Trophoblast cell (in vitro differentiated cells and primary cell): ENCODE data around the gene DPP6.

Experiments
- DNase-seq, 2 donors: peaks; one replicate each; pipeline ENCODE4 v3.0.0-alpha.2; 2016
- H2AFZ ChIP-seq: 2 replicates; pipeline ENCODE4 v1.6.1; 2013; ENCODE audit warnings: low read length, moderate library complexity, mild to moderate bottlenecking; ENCODE audit not compliant: insufficient read depth, poor library complexity
- H2AK5ac ChIP-seq: 2 replicates; pipeline ENCODE4 v1.6.1; 2013; ENCODE audit warnings: mild to moderate bottlenecking, low read length
- H2BK120ac ChIP-seq: 2 replicates; pipeline ENCODE4 v1.6.1; 2013; ENCODE audit warnings: low read length, mild to moderate bottlenecking, moderate library complexity; ENCODE audit not compliant: insufficient read depth, poor library complexity
- H2BK12ac ChIP-seq: 2 replicates; pipeline ENCODE4 v1.6.1; 2013; ENCODE audit warnings: mild to moderate bottlenecking, low read length, moderate library complexity
- H2BK5ac ChIP-seq: 2 replicates; pipeline ENCODE4 v1.6.1; 2013; ENCODE audit warnings: low read length, low read depth, moderate library complexity, mild to moderate bottlenecking; ENCODE audit not compliant: poor library complexity
- H3K14ac ChIP-seq: 2 replicates; pipeline ENCODE4 v1.6.1; 2013; ENCODE audit warnings: mild to moderate bottlenecking, low read length
- H3K18ac ChIP-seq: 2 replicates; pipeline ENCODE4 v1.6.1; 2013; ENCODE audit warnings: mild to moderate bottlenecking, low read length
- H3K23ac ChIP-seq: 2 replicates; pipeline ENCODE4 v1.6.1; 2013; ENCODE audit warnings: low read length
- H3K27ac ChIP-seq: 2 replicates; pipeline ENCODE4 v1.5.1; 2013; ENCODE audit warnings: low read depth, mild to moderate bottlenecking, inconsistent platforms, low read length, moderate library complexity
- H3K27me3 ChIP-seq: 2 replicates; pipeline ENCODE4 v1.6.1; 2013; ENCODE audit warnings: inconsistent platforms, mild to moderate bottlenecking, low read length, moderate library complexity; ENCODE audit not compliant: insufficient read depth
- H3K36me3 ChIP-seq, 2 experiments: 1 replicate in 1 of 2; 2 replicates in 1 of 2; pipeline ENCODE4 v1.6.1; 2013; ENCODE audit warnings: low read length in 2 of 2, mild to moderate bottlenecking in 2 of 2, moderate library complexity in 1 of 2; ENCODE audit not compliant: insufficient read depth in 2 of 2, control insufficient read depth in 1 of 2
- H3K4ac ChIP-seq: 2 replicates; pipeline ENCODE4 v1.6.1; 2013; ENCODE audit warnings: low read depth, mild to moderate bottlenecking, low read length, moderate library complexity
- H3K4me1 ChIP-seq, 2 experiments: 1 replicate in 1 of 2; 2 replicates in 1 of 2; pipeline ENCODE4 v1.6.1; 2013; ENCODE audit warnings: low read length in 2 of 2, mild to moderate bottlenecking in 2 of 2, moderate library complexity in 1 of 2; ENCODE audit not compliant: insufficient read depth in 2 of 2, control insufficient read depth in 1 of 2
- H3K4me2 ChIP-seq: 2 replicates; pipeline ENCODE4 v1.6.1; 2013; ENCODE audit warnings: inconsistent platforms, mild to moderate bottlenecking, low read length, moderate library complexity
- H3K4me3 ChIP-seq: 2 replicates; pipeline ENCODE4 v1.5.1; 2013; ENCODE audit warnings: mild to moderate bottlenecking, low read depth, low read length, inconsistent platforms
- H3K79me1 ChIP-seq: one replicate; pipeline ENCODE4 v1.6.1; 2013; ENCODE audit warnings: low read length
- H3K79me2 ChIP-seq: 2 replicates; pipeline ENCODE4 v1.6.1; 2013; ENCODE audit warnings: low read length, mild to moderate bottlenecking; ENCODE audit not compliant: control insufficient read depth, insufficient read depth, poor library complexity
- H3K9ac ChIP-seq: 2 replicates; pipeline ENCODE4 v1.6.1; 2013; ENCODE audit warnings: mild to moderate bottlenecking, low read length
- H3K9me3 ChIP-seq: 2 replicates; pipeline ENCODE4 v1.6.1; 2013; ENCODE audit warnings: low read depth, mild to moderate bottlenecking, control low read depth, inconsistent platforms, low read length; ENCODE audit not compliant: insufficient read depth
- H4K12ac ChIP-seq: 2 replicates; pipeline ENCODE4 v1.6.1; 2013; ENCODE audit warnings: low read depth, mild to moderate bottlenecking, low read length, moderate library complexity
- H4K8ac ChIP-seq: 2 replicates; pipeline ENCODE4 v1.6.1; 2013; ENCODE audit warnings: low read depth, mild to moderate bottlenecking, low read length, moderate library complexity
- H4K91ac ChIP-seq: one replicate; pipeline ENCODE4 v1.6.1; 2013; ENCODE audit warnings: low read depth, mild to moderate bottlenecking, low read length, moderate library complexity
- WGBS: extraction: QIAGEN DNeasy Blood & Tissue Kit; methylation state at CpG from one replicate; pipeline ENCODE4 v1.1.7; 2013; ENCODE audit warnings: missing lambda C conversion rate; ENCODE audit not compliant: insufficient read length, insufficient coverage; ENCODE audit errors: extremely low coverage; 5-methylcytosine and 5-hydroxymethylcytosine counted together

DPP6 gene

GRCh38 chr7:154546946-154547587, 494.9 kb downstream of the DPP6 start:
- no peak for DNase-seq
- H4K12ac ChIP-seq = no peak overlapping the region
- H3K23ac ChIP-seq = no peak overlapping the region
- H3K4me2 ChIP-seq = no peak overlapping the region
- H3K79me2 ChIP-seq = no peaks in the 10 kb centered on the region
- no peaks in the 10 kb centered on the region for H3K79me1 ChIP-seq
- H3K18ac ChIP-seq = no peak overlapping the region
- WGBS = no CpG with 5 or more reads among the region's 9 CpGs
- no peak overlapping the region for H3K27ac ChIP-seq
- no peak overlapping the region for H2AK5ac ChIP-seq
- peaks cover 0 to 5% of the 10 kb centered on the region in 2 experiments for H3K4me1 ChIP-seq
- no peaks in the 10 kb centered on the region for H3K36me3 ChIP-seq
- H3K27me3 ChIP-seq = no peaks in the 10 kb centered on the region
- no peak overlapping the region for H4K8ac ChIP-seq
- no peak overlapping the region for H2BK5ac ChIP-seq
- H2AFZ ChIP-seq = no peak overlapping the region
- H3K9ac ChIP-seq = no peak overlapping the region
- no peaks in the 10 kb centered on the region for H3K9me3 ChIP-seq
- no peak overlapping the region for H3K4ac ChIP-seq
- H3K4me3 ChIP-seq = no peak overlapping the region
- no peak overlapping the region for H3K14ac ChIP-seq
- H2BK12ac ChIP-seq = no peak overlapping the region
- no peak overlapping the region for H2BK120ac ChIP-seq
- no peak overlapping the region for H4K91ac ChIP-seq

- H3K79me1 ChIP-seq = no peaks in the 10 kb centered on the region
- H3K4me2 ChIP-seq = no peak overlapping the region
- DNase-seq = peak in 1 of 2 donors; percentile 37
- H3K4ac ChIP-seq = no peak overlapping the region
- no peak overlapping the region for H3K27ac ChIP-seq
- no peak overlapping the region for H3K23ac ChIP-seq
- no peak overlapping the region for H3K18ac ChIP-seq
- H2AFZ ChIP-seq = no peak overlapping the region
- no peak overlapping the region for H2BK12ac ChIP-seq
- H3K9ac ChIP-seq = no peak overlapping the region
- H4K91ac ChIP-seq = no peak overlapping the region
- no peaks in the 10 kb centered on the region for H3K27me3 ChIP-seq
- H3K36me3 ChIP-seq = no peaks in the 10 kb centered on the region
- H2BK120ac ChIP-seq = no peak overlapping the region
- H2AK5ac ChIP-seq = no peak overlapping the region
- no peaks in the 10 kb centered on the region for H3K9me3 ChIP-seq
- no peaks in the 10 kb centered on the region for H3K4me1 ChIP-seq
- H4K12ac ChIP-seq = no peak overlapping the region
- H3K79me2 ChIP-seq = no peaks in the 10 kb centered on the region
- no peak overlapping the region for H4K8ac ChIP-seq
- no CpG with 5 or more reads among the region's 10 CpGs for WGBS
- H3K14ac ChIP-seq = no peak overlapping the region
- H3K4me3 ChIP-seq = no peak overlapping the region
- H2BK5ac ChIP-seq = no peak overlapping the region
These were observed 501.6 kb downstream of the DPP6 start for GRCh38 chr7:154553711-154554265.

GRCh38 chr7:154559454-154559853, 507.3 kb downstream of the DPP6 start:
- H3K27me3 ChIP-seq = no peaks in the 10 kb centered on the region
- no peak overlapping the region for H2BK5ac ChIP-seq
- no peaks in the 10 kb centered on the region for H3K36me3 ChIP-seq
- H3K4ac ChIP-seq = no peak overlapping the region
- H3K9me3 ChIP-seq = no peaks in the 10 kb centered on the region
- no peak overlapping the region for H3K14ac ChIP-seq
- no peak overlapping the region for H2BK12ac ChIP-seq
- no peaks in the 10 kb centered on the region for H3K4me1 ChIP-seq
- no peak overlapping the region for H3K4me3 ChIP-seq
- no peak overlapping the region for H4K8ac ChIP-seq
- no peak overlapping the region for H3K4me2 ChIP-seq
- DNase-seq = no peak
- no peaks in the 10 kb centered on the region for H3K79me1 ChIP-seq
- no peak overlapping the region for H3K23ac ChIP-seq
- H3K18ac ChIP-seq = no peak overlapping the region
- H3K9ac ChIP-seq = no peak overlapping the region
- no peak overlapping the region for H4K91ac ChIP-seq
- no peak overlapping the region for H2AK5ac ChIP-seq
- no peak overlapping the region for H2BK120ac ChIP-seq
- no peaks in the 10 kb centered on the region for H3K79me2 ChIP-seq
- no peak overlapping the region for H2AFZ ChIP-seq
- no peak overlapping the region for H4K12ac ChIP-seq
- no peak overlapping the region for H3K27ac ChIP-seq
- WGBS = no CpG with 5 or more reads among the region's 3 CpGs

DNA sequence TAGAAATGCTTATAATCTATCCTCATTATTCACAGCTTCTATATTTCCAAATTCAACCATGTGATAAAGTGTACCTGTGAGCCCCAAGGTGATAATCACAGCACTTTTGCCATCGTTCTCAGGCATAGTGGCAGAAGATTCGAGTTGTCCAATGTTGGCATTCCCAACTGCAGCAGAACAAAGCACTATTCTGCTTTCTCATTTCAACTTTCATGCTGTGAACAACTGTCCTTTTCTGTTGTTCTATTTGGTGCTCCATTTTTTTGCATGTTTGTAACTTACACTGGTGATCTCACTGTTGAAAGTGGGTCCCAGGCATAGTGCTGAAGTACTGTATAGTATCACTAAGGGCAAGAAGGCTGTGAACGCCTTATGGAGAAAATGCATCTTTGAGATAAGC, 512.5 kb downstream of the DPP6 start:
- Histone ChIP-seq H3K9me3 (no peaks in the 10 kb centered on the region), H3K4me3 (no peak overlapping the region), H3K27ac (no peak overlapping the region), H2BK120ac (no peak overlapping the region), H4K8ac (no peak overlapping the region), H3K9ac (no peak overlapping the region), H3K27me3 (no peaks in the 10 kb centered on the region), H3K4me1 (no peaks in the 10 kb centered on the region), H4K91ac (no peak overlapping the region), H3K79me2 (no peaks in the 10 kb centered on the region), H3K18ac (no peak overlapping the region), H3K79me1 (no peaks in the 10 kb centered on the region), H2BK12ac (no peak overlapping the region), H3K14ac (no peak overlapping the region), H3K23ac (no peak overlapping the region), H3K4me2 (no peak overlapping the region), H3K4ac (no peak overlapping the region), H2BK5ac (no peak overlapping the region), H2AFZ (no peak overlapping the region), H4K12ac (no peak overlapping the region), H3K36me3 (no peaks in the 10 kb centered on the region), H2AK5ac (no peak overlapping the region)
- WGBS = no CpG with 5 or more reads among the region's 3 CpGs
- DNase-seq = no peak
